GM11168 (cell line): Measurements from ENCODE around the gene ODF2L.
"Not testable (repeated sequence)": the region's sequence is repeated elsewhere in the genome, so short reads cannot be mapped to it uniquely, and the experiment has no call there.

Experiments used
- in situ Hi-C: fragments of 300-500 bp; cut with MboI; formaldehyde crosslinking; loops from one replicate; pipeline ENCODE4 v1.12.0; 2022; ENCODE audit warnings: low sequenced_read_pairs; ENCODE audit not compliant: unreplicated experiment

The ODF2L gene

GRCh38 chr1:86388777-86389176, 7.3 kb downstream of the ODF2L start:
- in situ Hi-C loops, result no loop called here

GRCh38 chr1:86387916-86388627, 8.1 kb downstream of the ODF2L start:
- in situ Hi-C loops, result no loop called here

- in situ Hi-C loops, result no loop called here
These were observed 13.2 kb downstream of the ODF2L start for GRCh38 chr1:86382878-86383277.

- in situ Hi-C loops, result no loop called here
These were observed 14.9 kb downstream of the ODF2L start for GRCh38 chr1:86381223-86381622.

- in situ Hi-C loops, result no loop called here
These were observed 15.8 kb downstream of the ODF2L start for GRCh38 chr1:86380257-86380861.

- in situ Hi-C loops, result no loop called here
These were observed 17.3 kb downstream of the ODF2L start for GRCh38 chr1:86378813-86379212.

- in situ Hi-C loops, result no loop called here
These were observed 18.8 kb downstream of the ODF2L start for GRCh38 chr1:86377341-86377740.

- in situ Hi-C loops, result no loop called here
These were observed 20.4 kb downstream of the ODF2L start for GRCh38 chr1:86375688-86376087.

GRCh38 chr1:86370601-86371022, 25.5 kb downstream of the ODF2L start:
- in situ Hi-C loops, result no loop called here

GRCh38 chr1:86365896-86366295, 30.2 kb downstream of the ODF2L start:
- in situ Hi-C loops, result no loop called here

- in situ Hi-C loops, result no loop called here
These were observed 33.3 kb downstream of the ODF2L start for GRCh38 chr1:86362807-86363206.

GRCh38 chr1:86357796-86358195, 38.3 kb downstream of the ODF2L start:
- in situ Hi-C loops, result no loop called here

GRCh38 chr1:86356247-86356646, 39.9 kb downstream of the ODF2L start:
- in situ Hi-C loops, result no loop called here

- in situ Hi-C loops, result no loop called here
These were observed 44.0 kb downstream of the ODF2L start for GRCh38 chr1:86352086-86352485.

- in situ Hi-C loops, result not testable (repeated sequence)
These were observed 45.9 kb downstream of the ODF2L start for GRCh38 chr1:86350230-86350629.

GRCh38 chr1:86346388-86346787, 49.7 kb downstream of the ODF2L start:
- in situ Hi-C loops, result no loop called here

GRCh38 chr1:86345042-86345441, 51.1 kb downstream of the ODF2L start:
- in situ Hi-C loops, result no loop called here

GRCh38 chr1:86339906-86340305, 56.2 kb downstream of the ODF2L start:
- in situ Hi-C loops, result no loop called here

GRCh38 chr1:86339014-86339812, 56.9 kb downstream of the ODF2L start:
- in situ Hi-C loops, result no loop called here

- in situ Hi-C loops, result no loop called here
These were observed 60.2 kb downstream of the ODF2L start for GRCh38 chr1:86335916-86336315.

GRCh38 chr1:86325264-86325663, 70.9 kb downstream of the ODF2L start:
- in situ Hi-C loops, result no loop called here
